ACC112 (cell line): ENCODE results near the gene MRPL34.

Source experiments
- H2AFZ ChIP-seq: fragments of 200-600 bp; sonication (generic); one replicate; pipeline ENCODE4 v1.6.0; 2017; ENCODE audit warnings: antibody characterized with exemption, low read length; ENCODE audit not compliant: unreplicated experiment
- H3K27ac ChIP-seq: fragments of 200-600 bp; sonication (generic); 2 replicates; pipeline ENCODE4 v1.5.1; 2014; ENCODE audit warnings: low read depth, mild to moderate bottlenecking, antibody characterized with exemption, low read length, moderate library complexity
- H3K27me3 ChIP-seq: fragments of 200-600 bp; sonication (generic); 2 replicates; pipeline ENCODE4 v1.6.1; 2014; ENCODE audit warnings: mild to moderate bottlenecking, antibody characterized with exemption, low read length, moderate library complexity, mixed read lengths; ENCODE audit not compliant: insufficient read depth
- H3K36me3 ChIP-seq: fragments of 200-600 bp; sonication (generic); 2 replicates; pipeline ENCODE4 v1.6.1; 2016; ENCODE audit warnings: mild to moderate bottlenecking, antibody characterized with exemption, low read length, moderate library complexity, mixed read lengths; ENCODE audit not compliant: insufficient read depth
- H3K4me1 ChIP-seq: fragments of 200-600 bp; sonication (generic); one replicate; pipeline ENCODE4 v1.6.1; 2016; ENCODE audit warnings: low read length, mixed read lengths; ENCODE audit not compliant: insufficient read depth, unreplicated experiment, control insufficient read depth
- H3K4me3 ChIP-seq: fragments of 200-600 bp; sonication (generic); 2 replicates; pipeline ENCODE4 v1.5.1; 2014; ENCODE audit warnings: mild to moderate bottlenecking, low read depth, low read length
- H3K79me2 ChIP-seq: fragments of 200-600 bp; sonication (generic); one replicate; pipeline ENCODE4 v1.6.0; 2016; ENCODE audit warnings: low read length; ENCODE audit not compliant: control insufficient read depth, unreplicated experiment, insufficient read depth

The MRPL34 gene

GRCh38 chr19:17323964-17324332 lies 18.3 kb downstream of the MRPL34 start:
- Histone ChIP-seq H3K4me1 (no peaks in the 10 kb centered on the region), H3K4me3 (no peak overlapping the region), H3K27ac (no peak overlapping the region), H2AFZ (no peak overlapping the region), H3K79me2 (no peaks in the 10 kb centered on the region), H3K36me3 (no peaks in the 10 kb centered on the region), H3K27me3 (no peaks in the 10 kb centered on the region)

- Histone ChIP-seq H2AFZ (no peak overlapping the region), H3K27me3 (no peaks in the 10 kb centered on the region), H3K27ac (no peak overlapping the region), H3K4me1 (no peaks in the 10 kb centered on the region), H3K4me3 (no peak overlapping the region), H3K36me3 (no peaks in the 10 kb centered on the region), H3K79me2 (no peaks in the 10 kb centered on the region)
Measured at GRCh38 chr19:17324357-17325114, 18.9 kb downstream of the MRPL34 start.

GRCh38 chr19:17325133-17325532 lies 19.5 kb downstream of the MRPL34 start:
- H3K4me3 ChIP-seq, result no peak overlapping the region

GRCh38 chr19:17325881-17326594 lies 20.4 kb downstream of the MRPL34 start:
- H3K4me3 ChIP-seq, result no peak overlapping the region
- no peaks in the 10 kb centered on the region for H3K36me3 ChIP-seq
- no peaks in the 10 kb centered on the region for H3K27me3 ChIP-seq
- H3K27ac ChIP-seq, result no peak overlapping the region
- no peaks in the 10 kb centered on the region for H3K79me2 ChIP-seq
- H2AFZ ChIP-seq, result no peak overlapping the region
- no peaks in the 10 kb centered on the region for H3K4me1 ChIP-seq

More at GRCh38 chr19:17325133-17325532, 19.5 kb downstream of the MRPL34 start:
- Histone ChIP-seq H3K4me1 (no peaks in the 10 kb centered on the region), H3K79me2 (no peaks in the 10 kb centered on the region), H2AFZ (no peak overlapping the region), H3K36me3 (no peaks in the 10 kb centered on the region), H3K27me3 (no peaks in the 10 kb centered on the region), H3K27ac (no peak overlapping the region)

GRCh38 chr19:17326595-17326966 lies 20.9 kb downstream of the MRPL34 start:
- H3K79me2 ChIP-seq, result no peaks in the 10 kb centered on the region
- no peak overlapping the region for H3K27ac ChIP-seq
- H3K36me3 ChIP-seq, result no peaks in the 10 kb centered on the region

GRCh38 chr19:17327068-17327653 lies 21.5 kb downstream of the MRPL34 start:
- no peak overlapping the region for H2AFZ ChIP-seq
- no peak overlapping the region for H3K4me3 ChIP-seq
- H3K4me1 ChIP-seq, result no peaks in the 10 kb centered on the region
- H3K36me3 ChIP-seq, result no peaks in the 10 kb centered on the region
- H3K27me3 ChIP-seq, result no peaks in the 10 kb centered on the region
- no peaks in the 10 kb centered on the region for H3K79me2 ChIP-seq
- no peak overlapping the region for H3K27ac ChIP-seq

More at GRCh38 chr19:17326595-17326966, 20.9 kb downstream of the MRPL34 start:
- Histone ChIP-seq H3K4me3 (no peak overlapping the region), H2AFZ (no peak overlapping the region), H3K4me1 (no peaks in the 10 kb centered on the region), H3K27me3 (no peaks in the 10 kb centered on the region)

- Histone ChIP-seq H3K36me3 (no peaks in the 10 kb centered on the region; the same call in 1 of the 2 replicates), H3K4me1 (no peaks in the 10 kb centered on the region), H3K27me3 (no peaks in the 10 kb centered on the region), H3K4me3 (no peak overlapping the region), H3K79me2 (no peaks in the 10 kb centered on the region), H2AFZ (no peak overlapping the region), H3K27ac (no peak overlapping the region)
Measured at GRCh38 chr19:17327654-17328516, 22.2 kb downstream of the MRPL34 start.

- H3K27ac ChIP-seq, result no peak overlapping the region
- H3K4me1 ChIP-seq, result no peaks in the 10 kb centered on the region
- no peaks in the 10 kb centered on the region for H3K27me3 ChIP-seq
- H3K79me2 ChIP-seq, result no peaks in the 10 kb centered on the region
- no peaks in the 10 kb centered on the region; the same call in 1 of the 2 replicates for H3K36me3 ChIP-seq
- no peak overlapping the region for H2AFZ ChIP-seq
- H3K4me3 ChIP-seq, result no peak overlapping the region
Measured at GRCh38 chr19:17328517-17329365, 23.1 kb downstream of the MRPL34 start.

GRCh38 chr19:17329366-17330261 lies 23.9 kb downstream of the MRPL34 start:
- H3K79me2 ChIP-seq, result no peaks in the 10 kb centered on the region
- no peak overlapping the region for H3K4me3 ChIP-seq
- H3K4me1 ChIP-seq, result no peaks in the 10 kb centered on the region
- H3K36me3 ChIP-seq, result no peaks in the 10 kb centered on the region; the same call in 1 of the 2 replicates
- no peaks in the 10 kb centered on the region for H3K27me3 ChIP-seq
- H2AFZ ChIP-seq, result no peak overlapping the region
- H3K27ac ChIP-seq, result no peak overlapping the region
